Measurements from ENCODE around the gene SFTPD. TPM values are rescaled to one million over a fixed set of nuclear protein-coding genes. Genes with fewer than 3 reads are reported as not detected.

The SFTPD gene
- total RNA-seq, 4 donors from 2014 or later: not detected

- Histone ChIP-seq H3K36me3 (no peaks in the 10 kb centered on the region), H3K4me3 (no peak overlapping the region), H3K4me1 (peaks cover 0 to 6% (median 0%) of the 10 kb centered on the region in 4 donors), H3K27ac (no peak overlapping the region), H3K9me3 (no peaks in the 10 kb centered on the region), H3K27me3 (peaks cover 14% of the 10 kb centered on the region)
- in situ Hi-C loops (cut with MboI; ENCODE audit: low pct_ligation_motif_present in 1 of 4, low pct_unique_long_range_greater_than_20kb in 1 of 4, low sequenced_read_pairs in 3 of 4) (loop anchor here in 3 of 4 donors (25.0 kb wide), 1 partner anchor 368 kb away; the partner anchor contains the start of gene SFTPA2 (in 3 of the 3)), intact Hi-C loops (cut with DNase I; ENCODE audit: low total_unique reads) (loop anchor here (10.0 kb wide), 1 partner anchor 1604 kb away; no protein-coding TSS in a partner anchor)
- TF ChIP-seq CTCF (IDR thresholded peaks at IDR 0.05): no peak
- TF ChIP-seq EP300 (IDR thresholded peaks at IDR 0.05; ENCODE audit: low read depth): no peak
- TF ChIP-seq POLR2AphosphoS5 (IDR thresholded peaks at IDR 0.05): no peak
- no peak for TF ChIP-seq POLR2A (IDR thresholded peaks at IDR 0.05)
- no peak for DNase-seq
- 17 to 45% methylated on average over 1 to 2 of the region's 2 CpGs for whole genome bisulfite sequencing, 2 donors (ENCODE audit: low coverage in 1 of 2)
Observed at GRCh38 chr10:79930751-79931150, 18.2 kb downstream of the SFTPD start.

- no peaks in the 10 kb centered on the region for H3K9me3 ChIP-seq
- peaks cover 0 to 6% (median 0%) of the 10 kb centered on the region in 4 donors for H3K4me1 ChIP-seq
- no peak overlapping the region for H3K4me3 ChIP-seq
- 50 to 66% methylated on average over 1 to 4 of the region's 4 CpGs for WGBS, 2 donors (ENCODE audit: low coverage in 1 of 2)
- in situ Hi-C loops (cut with MboI; ENCODE audit: low pct_ligation_motif_present in 1 of 4, low pct_unique_long_range_greater_than_20kb in 1 of 4, low sequenced_read_pairs in 3 of 4): loop anchor here in 3 of 4 donors (25.0 kb wide), 1 partner anchor 368 kb away; the partner anchor contains the start of gene SFTPA2 (in 3 of the 3)
- intact Hi-C loops (cut with DNase I; ENCODE audit: low total_unique reads): loop anchor here (10.0 kb wide), 1 partner anchor 1605 kb away; no protein-coding TSS in a partner anchor
- H3K36me3 ChIP-seq: no peaks in the 10 kb centered on the region
- peaks cover 14% of the 10 kb centered on the region for H3K27me3 ChIP-seq
- TF ChIP-seq POLR2AphosphoS5 (IDR thresholded peaks at IDR 0.05): no peak
- TF ChIP-seq POLR2A (IDR thresholded peaks at IDR 0.05): no peak
- no peak for TF ChIP-seq EP300 (IDR thresholded peaks at IDR 0.05; ENCODE audit: low read depth)
- no peak for TF ChIP-seq CTCF (IDR thresholded peaks at IDR 0.05)
- no peak for DNase-seq
- H3K27ac ChIP-seq: no peak overlapping the region
Observed at GRCh38 chr10:79930267-79930666, 18.6 kb downstream of the SFTPD start.

GRCh38 chr10:79929409-79929904 lies 19.4 kb downstream of the SFTPD start:
- H3K36me3 ChIP-seq: no peaks in the 10 kb centered on the region
- DNase-seq: peak; percentile 83
- in situ Hi-C loops (cut with MboI; ENCODE audit: low pct_ligation_motif_present in 1 of 4, low pct_unique_long_range_greater_than_20kb in 1 of 4, low sequenced_read_pairs in 3 of 4) (loop anchor here in 3 of 4 donors (25.0 kb wide), 1 partner anchor 367 kb away; the partner anchor contains the start of gene SFTPA2 (in 3 of the 3)), intact Hi-C loops (cut with DNase I; ENCODE audit: low total_unique reads) (no loop called here)
- no peak overlapping the region for H3K27ac ChIP-seq
- peaks cover 14% of the 10 kb centered on the region for H3K27me3 ChIP-seq
- H3K9me3 ChIP-seq: no peaks in the 10 kb centered on the region
- H3K4me3 ChIP-seq: no peak overlapping the region
- TF ChIP-seq CTCF (IDR thresholded peaks at IDR 0.05) (peak; percentile 87 to 91 (median 89)), EP300 (IDR thresholded peaks at IDR 0.05; ENCODE audit: low read depth) (no peak)
- peaks cover 0 to 6% (median 0%) of the 10 kb centered on the region in 4 donors for H3K4me1 ChIP-seq
- 24% methylated on average over 14 of the region's 14 CpGs; no CpG with 5 or more reads in 1 of the 2 donors for WGBS, 2 donors (ENCODE audit: low coverage in 1 of 2)

- intact Hi-C loops (cut with DNase I; ENCODE audit: low total_unique reads): no loop called here
- TF ChIP-seq CTCF (IDR thresholded peaks at IDR 0.05) (no peak), POLR2A (IDR thresholded peaks at IDR 0.05) (no peak), EP300 (IDR thresholded peaks at IDR 0.05; ENCODE audit: low read depth) (no peak), POLR2AphosphoS5 (IDR thresholded peaks at IDR 0.05) (no peak)
- 90 to 92% methylated on average over 2 to 7 of the region's 7 CpGs for WGBS, 2 donors (ENCODE audit: low coverage in 1 of 2)
- Histone ChIP-seq H3K9me3 (no peaks in the 10 kb centered on the region), H3K4me1 (peaks cover 0 to 6% (median 0%) of the 10 kb centered on the region in 4 donors), H3K4me3 (no peak overlapping the region), H3K27me3 (peaks cover 14% of the 10 kb centered on the region), H3K27ac (no peak overlapping the region), H3K36me3 (no peaks in the 10 kb centered on the region)
- no peak for DNase-seq
- in situ Hi-C loops (cut with MboI; ENCODE audit: low pct_ligation_motif_present in 1 of 4, low pct_unique_long_range_greater_than_20kb in 1 of 4, low sequenced_read_pairs in 3 of 4): loop anchor here in 3 of 4 donors (25.0 kb wide), 1 partner anchor 366 kb away; the partner anchor contains the start of gene SFTPA2 (in 3 of the 3)
Observed at GRCh38 chr10:79928028-79928583, 20.8 kb downstream of the SFTPD start.
